ENCODE measurements around the gene CYP4F3. TPM values are rescaled to one million over a fixed set of nuclear protein-coding genes. Genes with fewer than 3 reads are reported as not detected.

The CYP4F3 gene
- total RNA-seq, 1 donor from 2014 or later = 1.00 TPM

Other genes starting within 250 kb of the CYP4F3 start
- 63.1 TPM for gene AKAP8L, start 221.9 kb upstream of the CYP4F3 start, total RNA-seq
- 21.6 TPM for gene WIZ, start 190.9 kb upstream of the CYP4F3 start, total RNA-seq
- 1.7 TPM for gene RASAL3, start 176.4 kb upstream of the CYP4F3 start, total RNA-seq
- not detected for gene PGLYRP2, start 161.4 kb upstream of the CYP4F3 start, total RNA-seq
- not detected for gene CYP4F22, start 132.4 kb upstream of the CYP4F3 start, total RNA-seq
- not detected for gene CYP4F8, start 25.7 kb upstream of the CYP4F3 start, total RNA-seq
- 1.9 TPM for gene CYP4F12, start 32.2 kb downstream of the CYP4F3 start, total RNA-seq
- gene OR10H2, start 87.1 kb downstream of the CYP4F3 start, total RNA-seq = not detected
- gene OR10H3, start 97.1 kb downstream of the CYP4F3 start, total RNA-seq = not detected
- not detected for gene OR10H5, start 146.8 kb downstream of the CYP4F3 start, total RNA-seq
- not detected for gene OR10H1, start 174.8 kb downstream of the CYP4F3 start, total RNA-seq